ENCODE measurements around the gene CRHR1.

Gene CRHR1

GRCh38 chr17:45828582-45829133 lies 44.5 kb downstream of the CRHR1 start:
- Mint-ChIP-seq H3K4me1 (no peaks in the 10 kb centered on the region), H3K36me3 (ENCODE audit: low read depth) (no peaks in the 10 kb centered on the region), H3K9me3 (no peaks in the 10 kb centered on the region), H3K27me3 (ENCODE audit: low read depth) (peaks cover 19% of the 10 kb centered on the region), H3K27ac (no peak overlapping the region), H3K4me3 (no peak overlapping the region)
- TF ChIP-seq CTCF (IDR thresholded peaks at IDR 0.05; ENCODE audit: unreplicated experiment in 3 of 3), result no peak

GRCh38 chr17:45833920-45834319 lies 49.8 kb downstream of the CRHR1 start:
- no peaks in the 10 kb centered on the region for H3K36me3 Mint-ChIP-seq (ENCODE audit: low read depth)
- H3K4me1 Mint-ChIP-seq, result no peaks in the 10 kb centered on the region
- no peak overlapping the region for H3K27ac Mint-ChIP-seq
- H3K4me3 Mint-ChIP-seq, result no peak overlapping the region
- H3K27me3 Mint-ChIP-seq (ENCODE audit: low read depth), result peaks cover 13% of the 10 kb centered on the region
- TF ChIP-seq CTCF (IDR thresholded peaks at IDR 0.05; ENCODE audit: unreplicated experiment in 3 of 3), result no peak
- no peaks in the 10 kb centered on the region for H3K9me3 Mint-ChIP-seq

GRCh38 chr17:45834471-45835396 lies 50.6 kb downstream of the CRHR1 start:
- Mint-ChIP-seq H3K27me3 (ENCODE audit: low read depth) (peaks cover 7% of the 10 kb centered on the region), H3K9me3 (no peaks in the 10 kb centered on the region), H3K4me3 (no peak overlapping the region), H3K4me1 (no peaks in the 10 kb centered on the region), H3K36me3 (ENCODE audit: low read depth) (no peaks in the 10 kb centered on the region), H3K27ac (no peak overlapping the region)
- TF ChIP-seq CTCF (IDR thresholded peaks at IDR 0.05; ENCODE audit: unreplicated experiment in 3 of 3), result no peak

GRCh38 chr17:45835481-45835880 lies 51.4 kb downstream of the CRHR1 start:
- no peaks in the 10 kb centered on the region for H3K36me3 Mint-ChIP-seq (ENCODE audit: low read depth)
- H3K27me3 Mint-ChIP-seq (ENCODE audit: low read depth), result peaks cover 7% of the 10 kb centered on the region
- H3K4me3 Mint-ChIP-seq, result no peak overlapping the region
- no peaks in the 10 kb centered on the region for H3K4me1 Mint-ChIP-seq
- TF ChIP-seq CTCF (IDR thresholded peaks at IDR 0.05; ENCODE audit: unreplicated experiment in 3 of 3), result no peak
- H3K27ac Mint-ChIP-seq, result no peak overlapping the region
- H3K9me3 Mint-ChIP-seq, result no peaks in the 10 kb centered on the region

GRCh38 chr17:45836047-45837044 lies 52.2 kb downstream of the CRHR1 start:
- no peaks in the 10 kb centered on the region for H3K36me3 Mint-ChIP-seq (ENCODE audit: low read depth)
- H3K4me1 Mint-ChIP-seq, result no peaks in the 10 kb centered on the region
- no peak for TF ChIP-seq CTCF (IDR thresholded peaks at IDR 0.05; ENCODE audit: unreplicated experiment in 3 of 3)
- peaks cover 7% of the 10 kb centered on the region for H3K27me3 Mint-ChIP-seq (ENCODE audit: low read depth)
- no peak overlapping the region for H3K27ac Mint-ChIP-seq
- no peak overlapping the region for H3K4me3 Mint-ChIP-seq
- no peaks in the 10 kb centered on the region for H3K9me3 Mint-ChIP-seq

Measured in nephron (organoid).